ENCODE data around the gene ITGA3.
"Not testable (repeated sequence)": the region's sequence is repeated elsewhere in the genome, so short reads cannot be mapped to it uniquely, and the experiment has no call there.

Gene ITGA3

DNA sequence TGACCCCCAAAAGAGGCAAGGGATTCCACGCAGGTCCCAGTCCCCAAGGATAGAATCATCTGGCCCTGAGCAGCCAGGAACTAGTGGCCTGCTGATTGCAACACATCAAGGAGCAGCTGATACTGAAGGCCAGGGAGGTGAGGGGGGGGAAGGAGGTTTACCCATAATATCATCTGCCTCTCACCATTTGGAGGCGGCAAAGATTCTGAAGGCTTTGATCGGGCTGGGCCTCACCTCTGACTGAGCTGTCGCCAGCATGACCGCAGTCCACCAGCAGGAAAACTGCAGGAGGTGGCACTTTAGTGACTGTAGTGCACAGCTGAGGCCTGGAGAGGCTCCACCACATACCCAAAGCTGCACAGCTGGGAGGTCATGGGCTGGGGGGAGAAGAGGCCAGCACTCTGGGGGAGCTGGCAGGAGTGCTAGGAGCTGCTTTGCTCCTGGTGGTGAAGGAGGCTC is 20.5 kb upstream of the ITGA3 start:
- DNase-seq = no peak

DNA sequence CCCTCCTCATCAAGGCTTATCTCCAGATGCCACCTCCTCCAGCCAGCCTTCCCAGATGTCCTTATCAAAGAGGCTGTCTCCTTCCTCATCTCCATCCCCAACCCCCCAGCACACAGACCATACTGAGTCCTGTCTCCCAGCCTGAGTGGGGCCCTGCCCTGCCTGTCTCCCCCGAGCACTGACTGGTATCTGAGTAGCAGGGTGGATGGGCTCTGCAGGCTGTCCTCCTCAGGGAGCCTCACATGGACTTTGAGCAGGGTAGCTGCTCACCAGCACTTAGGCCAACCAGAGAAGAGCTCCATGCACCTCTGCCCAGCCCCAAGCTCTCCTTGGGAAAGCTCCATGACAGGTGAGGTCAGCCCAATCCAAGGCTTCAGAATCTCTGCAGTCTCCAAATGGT is 20.0 kb upstream of the ITGA3 start:
- DNase-seq = no peak

DNA sequence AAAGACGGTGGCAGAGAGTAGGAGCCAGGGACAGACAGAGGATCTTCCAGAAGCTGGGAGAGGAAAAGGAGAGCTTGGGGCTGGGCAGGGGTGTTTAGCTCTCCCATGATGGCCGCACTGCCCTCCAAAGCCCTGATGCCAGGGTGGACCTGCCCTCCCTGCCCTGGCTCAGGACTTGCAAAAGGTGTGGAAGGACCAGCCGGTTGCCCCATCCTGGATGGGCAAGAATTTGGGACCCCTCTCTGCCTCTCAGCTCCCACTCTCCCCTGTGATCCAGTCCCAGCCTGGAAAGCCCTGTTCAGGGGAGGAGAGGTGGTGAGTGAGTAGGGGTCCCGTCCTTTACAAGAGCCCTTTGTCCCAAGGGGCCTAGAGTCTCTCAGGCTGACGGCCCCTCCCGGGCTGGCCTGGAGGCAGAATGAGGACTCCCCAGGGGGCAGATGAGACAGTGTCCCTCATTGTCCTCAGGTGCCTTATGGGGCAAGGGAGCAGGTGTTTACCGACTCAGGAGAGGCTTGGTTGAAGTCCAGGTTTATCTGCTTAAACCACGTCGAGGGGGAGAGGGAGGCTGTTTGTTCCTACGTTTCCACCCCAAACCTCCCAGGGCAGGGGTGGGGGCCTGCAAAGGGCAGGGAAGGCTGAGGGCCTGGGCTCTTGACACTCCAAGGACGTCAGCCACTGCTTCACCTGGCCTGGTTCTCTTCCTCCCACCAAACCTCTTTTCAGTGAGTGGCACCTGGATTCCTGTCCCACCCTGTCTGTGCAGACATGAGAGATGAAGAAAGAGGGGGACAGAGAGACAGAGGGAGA is 19.3 kb upstream of the ITGA3 start:
- no peak for DNase-seq

DNA sequence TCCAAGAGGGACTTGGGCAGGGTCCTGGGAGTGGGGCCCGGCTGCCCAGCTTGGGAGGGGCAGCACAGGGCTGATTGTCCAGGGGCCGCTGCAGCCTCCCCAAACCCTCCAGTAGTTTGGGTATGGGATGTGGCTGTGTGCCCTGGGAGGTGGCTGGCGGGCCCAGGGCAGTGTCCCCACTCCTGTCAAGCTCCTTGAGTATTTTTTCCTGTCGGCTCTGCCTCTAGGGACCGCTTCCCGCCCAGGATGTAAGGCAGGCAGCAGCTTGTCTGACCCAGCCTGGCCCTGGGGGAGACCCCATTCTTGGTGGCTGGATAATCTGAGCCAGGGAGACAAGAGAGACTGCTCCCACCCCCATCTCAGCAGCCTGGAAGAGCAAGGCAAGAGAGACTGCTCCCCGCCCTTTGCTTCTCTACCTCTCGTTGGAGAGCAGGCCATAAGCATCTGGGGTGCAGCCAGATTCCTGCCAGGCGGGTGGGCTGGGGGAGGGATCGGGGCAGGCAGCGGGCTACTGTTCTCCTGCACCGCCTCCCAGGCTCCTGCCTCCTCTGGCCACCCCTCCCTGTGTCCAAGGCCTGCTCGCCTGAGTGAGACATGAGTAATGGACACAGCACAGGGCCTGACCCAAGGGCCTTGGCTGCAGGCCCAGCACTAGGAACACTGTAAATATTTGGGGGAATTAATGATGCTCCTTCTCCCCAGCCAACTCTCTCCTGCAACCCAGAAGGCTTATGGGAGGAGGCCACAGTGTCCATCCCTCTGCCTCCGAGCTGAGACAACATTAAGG is 18.4 kb upstream of the ITGA3 start:
- no peak for DNase-seq

DNA sequence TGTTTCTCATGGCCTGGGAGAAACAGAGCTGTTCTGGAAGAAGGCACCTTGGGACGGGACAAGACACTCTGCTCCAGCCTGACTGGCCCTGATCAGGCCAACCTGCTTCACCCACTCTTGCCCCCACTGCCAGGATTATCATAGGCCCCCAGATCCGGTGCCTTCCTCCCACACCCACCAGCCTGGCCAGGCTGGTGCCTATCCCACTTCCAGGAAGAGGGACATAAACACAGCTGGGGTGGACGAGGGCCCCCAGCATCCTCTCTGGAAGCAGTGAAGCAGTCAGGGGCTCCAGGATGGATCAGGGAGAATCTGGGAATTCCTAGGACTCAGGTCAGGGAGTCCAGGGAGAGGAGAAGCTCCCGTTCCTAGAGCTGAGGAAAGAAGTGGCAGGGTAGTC is 16.9 kb upstream of the ITGA3 start:
- no peak for DNase-seq

DNA sequence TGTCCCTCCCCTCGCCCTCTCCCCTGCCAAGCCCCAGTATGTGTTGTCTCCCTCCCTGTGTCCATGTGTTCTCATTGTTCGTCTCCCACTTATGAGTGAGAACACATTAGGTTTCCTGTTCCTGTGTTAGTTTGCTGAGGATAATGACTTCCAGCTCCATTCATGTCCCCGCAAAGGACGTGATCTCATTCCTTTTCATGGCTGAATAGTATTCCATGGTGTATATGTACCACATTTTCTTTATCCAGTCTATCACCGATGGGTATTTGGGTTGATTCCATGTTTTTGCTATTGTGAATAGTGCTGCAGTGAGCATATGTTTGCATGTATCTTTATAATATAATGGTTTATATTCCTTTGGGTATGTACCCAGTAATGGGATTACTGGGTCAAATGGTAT is 15.4 kb upstream of the ITGA3 start:
- DNase-seq = not testable (repeated sequence)

DNA sequence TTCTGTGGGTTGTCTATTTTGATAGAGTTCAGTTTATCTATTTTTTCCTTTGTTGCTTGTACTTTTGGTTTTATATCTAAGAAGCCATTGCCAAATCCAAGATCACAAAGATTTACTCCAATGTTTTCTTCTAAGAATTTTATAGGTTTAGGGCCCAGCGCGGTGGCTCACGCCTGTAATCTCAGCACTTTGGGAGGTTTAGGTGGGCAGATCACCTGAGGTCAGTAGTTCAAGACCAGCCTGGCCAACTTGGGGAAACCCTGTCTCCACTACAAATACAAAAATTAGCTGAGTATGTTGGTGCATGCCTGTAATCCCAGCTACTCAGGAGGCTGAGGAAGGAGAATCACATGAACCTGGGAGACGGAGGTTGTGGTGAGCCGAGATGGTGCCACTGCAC is 13.7 kb upstream of the ITGA3 start:
- DNase-seq = no peak

DNA sequence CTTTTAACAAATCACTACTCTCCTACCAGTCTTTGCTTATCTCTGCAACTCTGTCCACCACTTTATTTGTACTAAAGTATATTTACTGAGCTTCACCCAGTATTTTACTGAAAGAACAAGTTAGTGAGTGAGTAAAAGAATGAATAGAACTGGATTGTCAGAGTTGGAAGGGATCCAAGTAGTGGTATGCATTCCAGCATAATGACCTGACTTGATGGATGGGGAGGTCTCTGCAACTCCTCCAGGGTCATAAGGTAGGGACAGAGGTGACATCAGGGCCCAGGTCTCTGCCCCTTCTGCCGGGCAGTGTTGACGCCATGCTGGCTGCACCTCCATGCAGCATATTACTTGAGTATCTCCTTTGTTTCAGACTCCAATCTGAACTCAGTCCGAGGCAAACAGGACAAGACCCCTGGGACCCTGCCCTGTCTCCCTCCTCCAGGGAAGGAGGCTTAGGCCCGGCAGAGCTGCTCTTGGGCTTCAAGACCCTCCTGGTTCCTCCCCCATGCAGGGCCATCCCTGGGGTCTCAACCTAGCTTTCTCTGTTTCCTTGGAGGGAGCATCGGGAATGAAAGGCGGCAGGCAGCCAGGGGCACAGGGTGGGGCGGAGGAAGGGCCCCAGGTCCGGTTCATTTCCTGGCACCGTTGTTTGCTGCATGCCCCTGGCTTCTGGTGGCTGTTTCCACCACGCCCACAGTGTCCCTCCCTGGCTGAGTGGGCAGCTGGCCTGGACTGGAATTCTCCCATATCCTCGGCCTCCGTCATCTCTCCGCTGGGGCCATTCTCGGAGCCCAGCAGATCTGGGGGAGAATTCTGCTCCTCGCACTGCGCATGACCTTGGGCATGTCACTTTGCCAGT is 12.4 kb upstream of the ITGA3 start:
- DNase-seq = no peak

DNA sequence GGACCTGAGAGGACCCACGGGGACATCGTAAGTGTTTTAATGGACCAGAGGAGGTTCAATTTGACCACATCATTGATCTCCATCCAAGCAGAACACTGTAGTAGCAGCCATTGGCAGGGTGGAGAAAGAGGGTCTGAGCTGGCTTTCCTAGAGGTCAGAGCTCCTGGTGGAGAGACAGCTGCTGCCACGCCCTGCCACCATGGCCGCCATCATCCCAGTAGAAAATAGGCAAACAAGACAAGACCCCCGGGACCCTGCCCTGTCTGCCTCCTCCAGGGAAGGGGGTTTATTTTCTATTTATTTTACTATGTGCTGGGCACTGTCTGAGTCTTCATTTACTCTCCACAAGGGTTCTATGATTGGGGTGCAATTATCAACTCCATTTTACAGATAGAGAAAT is 11.4 kb upstream of the ITGA3 start:
- DNase-seq = no peak

DNA sequence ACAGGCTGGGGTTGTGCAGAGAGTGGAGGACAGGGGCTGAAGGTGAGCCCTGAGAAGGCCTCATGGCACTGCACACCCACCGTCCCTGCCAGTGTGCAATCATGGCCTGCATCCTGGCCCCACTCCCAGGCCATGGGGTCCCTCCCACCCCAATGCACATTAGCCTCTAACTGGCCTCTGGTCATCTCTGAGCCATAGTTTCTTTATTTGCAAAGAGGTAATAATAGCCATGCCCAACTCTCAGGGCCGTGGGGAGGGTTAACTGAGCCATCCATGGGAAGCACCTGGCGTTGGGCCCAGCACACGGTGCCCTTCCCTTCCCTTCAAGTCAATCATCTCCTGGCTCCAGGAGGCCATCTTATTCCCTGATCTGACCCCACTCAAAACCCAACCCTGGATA is 10.8 kb upstream of the ITGA3 start:
- DNase-seq = no peak

DNA sequence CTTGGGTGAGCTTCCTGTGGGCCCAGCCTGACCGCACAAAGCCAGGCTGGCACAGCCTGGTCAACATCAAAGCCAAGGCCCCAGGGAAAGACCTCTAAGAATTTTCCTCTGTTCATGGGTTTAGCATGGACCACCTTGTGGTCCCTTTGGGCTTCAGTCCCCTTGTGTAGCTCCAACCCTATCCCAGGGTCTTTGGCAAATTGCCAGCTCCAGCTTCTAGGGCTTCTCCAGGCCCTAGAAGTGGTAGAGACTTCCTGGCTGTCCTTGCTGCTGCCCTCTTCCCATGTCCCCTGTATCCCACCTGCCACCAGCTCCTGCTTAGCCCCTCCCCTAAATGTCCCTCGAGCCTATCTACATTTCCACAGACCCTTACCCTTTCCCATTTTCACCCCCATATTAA is 9.7 kb upstream of the ITGA3 start:
- no peak for DNase-seq

DNA sequence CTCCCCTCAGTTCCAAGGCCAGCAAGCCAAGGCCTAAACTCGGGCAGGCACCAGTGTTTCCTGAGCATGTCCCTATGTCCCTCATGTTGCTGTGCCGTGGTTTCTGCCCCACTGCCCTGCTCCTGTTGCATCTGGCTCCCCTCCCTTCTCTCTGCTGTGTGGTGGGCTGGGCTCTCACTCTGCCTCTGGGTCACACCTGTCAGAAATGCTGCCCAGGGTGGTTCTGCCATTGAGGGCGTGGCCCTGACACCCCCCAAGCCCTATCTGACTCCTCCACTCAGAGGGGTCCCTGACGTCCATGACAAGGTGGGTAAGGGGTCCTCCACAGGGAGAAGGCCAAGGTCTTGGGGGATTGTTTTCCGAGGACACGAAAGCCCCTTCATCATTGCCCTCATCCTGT is 9.2 kb upstream of the ITGA3 start:
- no peak for DNase-seq

DNA sequence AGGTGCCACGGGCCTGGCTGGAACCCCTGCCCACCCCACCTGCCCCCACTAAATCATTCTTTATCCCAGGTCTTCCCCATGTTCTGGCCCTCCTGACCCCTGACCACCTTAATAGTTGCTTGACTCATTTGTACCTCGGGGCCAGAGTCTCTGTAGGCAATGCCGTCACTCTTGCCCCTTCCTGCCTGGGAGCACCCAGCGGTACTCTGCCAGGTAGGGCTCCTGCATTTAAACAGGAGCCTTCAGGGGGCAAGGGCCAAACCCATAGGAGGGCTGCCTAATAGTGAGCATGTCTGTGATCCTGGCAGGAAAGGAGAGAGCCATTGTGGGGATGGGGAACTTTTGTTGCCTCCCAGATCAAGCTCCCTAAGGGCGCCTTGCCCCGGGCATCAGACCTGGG is 8.8 kb upstream of the ITGA3 start:
- no peak for DNase-seq

DNA sequence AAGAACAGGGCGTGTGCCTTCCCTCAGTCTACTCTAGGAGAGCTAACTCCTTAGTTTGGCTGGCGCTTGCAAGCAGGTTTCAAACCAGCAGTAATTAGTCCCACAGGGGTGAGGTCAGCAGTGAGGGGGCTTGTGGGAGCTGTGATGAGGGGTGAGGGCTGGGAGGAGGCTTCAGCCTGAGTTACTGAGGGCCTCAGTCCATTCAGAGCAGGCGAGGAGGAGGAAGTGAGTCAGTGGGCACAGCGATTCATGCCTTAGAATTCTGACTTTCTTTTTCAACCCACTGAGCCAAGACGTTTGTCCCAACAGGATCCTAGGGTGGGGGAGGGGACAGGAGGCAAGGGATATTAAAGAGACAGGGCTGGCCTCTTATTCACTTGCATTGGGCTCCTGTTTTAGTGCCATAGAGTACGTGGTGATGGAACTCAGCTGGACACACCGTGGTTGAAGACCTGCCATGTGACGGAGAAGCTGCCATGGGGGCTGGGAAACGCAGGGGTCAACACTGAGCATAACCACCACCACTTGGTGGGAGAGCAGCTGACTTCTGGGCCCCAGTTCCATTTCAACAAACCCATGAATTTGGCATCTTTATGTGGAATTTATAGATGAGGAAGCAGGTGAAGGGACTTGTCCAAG is 8.3 kb upstream of the ITGA3 start:
- no peak for DNase-seq

DNA sequence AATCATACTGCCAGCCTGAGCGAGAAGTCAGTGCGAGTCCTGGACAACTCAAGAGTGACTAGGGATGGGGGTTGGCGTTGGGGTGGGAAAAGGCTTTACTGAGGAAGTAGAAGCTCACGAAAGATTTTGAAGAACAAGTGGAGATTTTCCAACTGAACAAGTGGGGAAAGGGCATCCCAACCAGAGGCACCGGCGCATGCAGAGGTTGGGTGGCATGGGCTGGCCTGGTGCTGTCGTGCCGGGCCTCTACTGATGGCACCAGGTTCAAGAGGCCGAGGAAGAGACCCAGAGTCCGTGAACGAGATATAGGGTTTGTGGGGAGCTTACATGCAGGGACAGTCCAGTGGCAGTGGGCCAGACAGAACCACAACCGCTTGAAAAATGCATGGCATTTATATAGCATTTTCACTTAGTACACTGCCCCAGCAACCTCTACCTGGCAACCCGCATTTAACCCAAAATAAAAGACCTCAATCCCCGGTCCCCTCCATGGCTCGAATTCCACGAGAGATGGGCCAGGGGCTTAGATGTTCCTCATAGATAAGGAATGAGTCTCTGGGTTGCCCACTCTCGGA is 7.7 kb upstream of the ITGA3 start:
- no peak for DNase-seq

DNA sequence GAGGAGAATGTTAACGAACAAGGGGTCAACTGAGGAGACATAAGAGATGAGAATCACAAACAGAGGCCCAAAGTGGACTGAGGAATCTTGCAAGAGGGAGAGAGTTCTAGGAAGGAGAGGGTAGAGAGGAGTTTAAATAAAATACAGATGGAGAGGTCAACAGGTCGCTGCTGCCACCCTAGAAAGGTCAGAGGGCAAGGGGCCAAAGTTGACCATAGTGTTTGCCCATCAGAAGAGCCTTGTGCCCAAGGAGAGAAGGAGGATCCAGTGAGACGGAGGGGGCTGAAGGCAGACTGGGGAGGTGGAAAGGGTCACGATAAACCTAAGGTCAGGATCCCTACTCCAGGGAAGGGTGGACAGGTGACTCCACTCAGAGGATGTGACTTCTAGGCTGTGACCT is 6.9 kb upstream of the ITGA3 start:
- no peak for DNase-seq

DNA sequence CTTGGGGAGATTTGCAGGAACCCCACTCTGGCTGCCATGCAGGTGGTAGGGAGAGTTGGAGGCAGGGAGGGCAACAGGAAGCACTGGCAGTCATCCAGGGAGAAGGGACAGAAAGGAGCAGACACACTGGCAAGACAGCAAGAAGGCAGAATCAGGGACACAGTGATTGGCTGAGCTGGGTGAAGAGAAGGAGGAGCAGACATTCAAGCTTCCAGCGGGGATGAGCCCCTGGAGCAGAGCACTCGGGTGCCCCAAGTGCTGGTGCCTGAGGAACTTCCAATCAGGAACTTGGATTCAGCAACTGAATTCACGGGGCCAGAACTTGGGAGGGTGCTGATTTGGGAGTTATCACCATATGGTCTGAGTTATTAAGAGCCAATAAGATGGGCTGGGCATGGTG is 6.3 kb upstream of the ITGA3 start:
- DNase-seq = no peak

DNA sequence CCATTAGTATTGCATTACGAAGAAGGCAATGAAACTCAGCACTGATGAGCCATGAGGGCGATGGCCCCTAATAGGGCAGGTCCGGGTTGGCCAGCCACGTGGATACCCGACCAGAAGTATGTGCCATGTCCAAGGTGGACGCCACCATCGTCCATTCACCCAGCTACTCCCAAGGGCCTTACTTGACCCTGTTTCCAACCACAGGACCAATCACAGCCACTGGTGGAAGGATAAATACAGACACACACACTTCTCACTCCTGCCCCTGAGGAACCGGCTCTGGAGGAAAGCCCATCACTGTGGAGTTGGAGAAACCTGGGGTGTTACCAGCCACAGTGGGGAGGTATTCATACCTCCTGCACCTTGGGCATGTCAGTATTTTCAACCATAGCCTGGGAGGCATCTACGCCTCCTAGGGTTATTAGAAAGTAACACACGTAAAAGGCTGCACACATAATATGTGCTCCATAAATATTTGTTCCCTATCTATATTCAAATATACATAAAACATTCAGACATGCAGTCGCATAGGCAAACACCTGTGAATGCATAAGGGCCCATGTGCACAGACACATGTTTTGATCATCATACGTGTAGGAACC is 5.4 kb upstream of the ITGA3 start:
- DNase-seq = no peak

DNA sequence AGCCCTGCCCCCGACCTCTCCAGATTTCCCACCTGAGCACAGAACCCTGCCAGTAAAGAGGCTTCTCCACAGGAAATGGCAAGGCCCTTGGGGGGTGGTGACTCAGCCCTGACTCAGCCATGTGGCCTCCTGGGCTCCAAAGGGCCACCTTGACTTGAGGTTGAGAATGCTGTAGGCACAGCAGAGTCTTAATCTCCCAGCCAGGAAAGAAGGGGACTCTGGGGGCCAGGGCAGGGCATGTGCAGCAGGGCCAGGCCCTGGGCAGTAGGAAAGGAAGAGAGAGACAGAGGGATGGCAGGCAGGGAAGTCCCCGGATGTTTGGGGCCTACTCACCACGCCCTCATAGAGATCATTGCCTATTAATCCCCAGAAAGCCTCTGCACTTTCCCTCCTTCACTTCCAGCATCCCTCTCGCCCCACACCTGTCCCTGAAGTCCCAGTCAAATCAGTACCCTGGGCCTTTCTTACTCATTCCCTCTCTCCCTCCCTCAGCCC is 4.8 kb upstream of the ITGA3 start:
- no peak for DNase-seq

DNA sequence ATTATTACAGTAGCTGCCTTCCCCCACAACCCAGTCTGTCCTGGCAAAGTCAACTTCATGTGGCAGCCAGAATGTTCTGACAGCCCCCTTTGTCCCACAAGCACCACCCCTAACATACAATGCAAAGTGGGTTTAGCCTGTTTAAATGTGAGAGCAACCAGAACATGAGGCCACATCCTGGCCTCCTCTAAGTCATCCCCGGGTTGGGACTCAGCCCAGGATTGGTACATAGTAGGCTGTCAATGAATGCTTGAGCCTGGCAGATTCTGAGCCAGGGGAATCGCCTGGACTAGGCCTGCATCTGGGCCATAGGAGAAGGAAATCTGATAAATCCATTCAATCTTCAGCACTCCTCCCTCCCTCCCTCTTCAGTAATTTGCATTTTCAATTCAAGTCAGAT is 4.3 kb upstream of the ITGA3 start:
- DNase-seq = no peak

DNA sequence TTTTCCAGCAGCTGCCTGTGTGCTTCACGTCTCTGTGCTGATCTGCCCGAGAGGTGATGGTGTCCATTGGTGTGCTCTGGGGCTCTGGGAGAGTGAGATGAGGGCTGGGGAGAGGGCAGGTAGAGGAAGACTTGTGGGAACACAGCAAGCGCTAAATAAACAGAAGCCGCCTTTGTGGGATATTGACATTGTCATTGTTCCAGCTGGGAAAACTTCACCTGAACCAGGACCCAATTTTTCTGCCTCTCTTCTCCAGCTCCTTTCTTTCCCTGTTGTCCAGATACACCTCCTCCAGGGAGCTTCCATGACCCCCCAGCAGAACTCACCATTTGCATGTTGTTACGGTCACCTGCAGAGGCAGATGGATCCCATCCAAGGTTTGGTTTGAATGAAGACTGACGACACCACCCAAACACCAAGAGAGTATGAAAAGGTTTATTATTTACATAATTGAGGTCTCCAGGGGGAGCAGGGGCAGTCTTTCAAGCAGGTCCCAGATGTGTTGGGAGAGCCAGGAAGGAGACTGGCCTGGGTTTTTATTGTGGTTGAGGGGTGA is 3.6 kb upstream of the ITGA3 start:
- DNase-seq = peak; percentile 67
